ENCODE results near the gene IST1.
"Not testable (repeated sequence)": the region's sequence is repeated elsewhere in the genome, so short reads cannot be mapped to it uniquely, and the experiment has no call there.

Gene IST1

GRCh38 chr16:71894921-71895678, at the start of gene IST1:
Gene IST1 (plus strand): TSS chr16:71895531. CDS start chr16:71915641, 20,110 bp downstream.
- DNase-seq (ENCODE audit: low read depth in 2 of 2): peak; percentile 96 to 97

DNA sequence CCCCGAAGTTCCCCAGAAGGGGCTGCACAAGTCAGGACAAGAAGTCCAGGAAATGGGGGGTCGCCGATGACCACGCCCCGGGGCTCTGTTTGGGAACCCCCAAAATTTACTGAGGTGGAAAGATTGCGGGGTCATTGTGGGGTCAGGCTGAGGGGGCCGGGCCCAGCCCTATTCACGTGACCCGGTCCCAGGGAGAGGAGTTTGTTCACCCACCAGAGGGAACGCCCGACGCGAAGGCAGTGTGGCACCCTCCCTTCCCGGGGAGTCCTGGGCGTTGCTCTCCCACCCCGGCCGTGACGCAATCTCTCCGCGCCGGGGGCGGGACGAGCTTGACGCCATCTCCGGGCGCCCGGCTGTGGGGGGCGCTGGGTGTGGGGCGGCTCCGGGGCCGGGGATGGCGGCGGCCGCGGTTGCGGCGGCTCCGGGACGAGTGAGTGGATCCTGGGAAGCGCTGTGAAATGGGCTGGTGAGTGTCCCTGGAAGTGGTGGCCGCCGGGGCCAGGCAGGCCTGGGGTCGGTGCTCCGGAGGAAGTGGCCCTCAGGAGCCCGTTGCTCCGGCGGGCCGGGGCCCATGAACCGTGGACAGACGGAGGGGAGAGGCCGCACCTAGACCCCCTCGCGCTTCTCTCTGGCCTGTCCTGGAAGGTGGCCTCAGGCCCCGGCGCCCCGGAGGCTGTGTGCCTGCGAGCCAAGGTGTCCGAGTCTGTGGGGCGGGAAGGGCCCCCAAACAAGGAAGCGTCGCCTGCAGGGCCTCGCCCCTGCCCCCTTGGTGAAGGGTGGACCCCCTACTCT, 49.5 kb upstream of the IST1 start, which contains the start of gene ATXN1L:
TSS of gene ATXN1L (plus strand) at position 338 of the 792 bp plus-strand sequence. CDS start 3,765 bp downstream, outside the sequence.
- DNase-seq (ENCODE audit: low read depth in 2 of 2): peak; percentile 83 to 86

GRCh38 chr16:71846431-71846830, 48.9 kb upstream of the IST1 start:
- DNase-seq (ENCODE audit: low read depth in 2 of 2): no peak

DNA sequence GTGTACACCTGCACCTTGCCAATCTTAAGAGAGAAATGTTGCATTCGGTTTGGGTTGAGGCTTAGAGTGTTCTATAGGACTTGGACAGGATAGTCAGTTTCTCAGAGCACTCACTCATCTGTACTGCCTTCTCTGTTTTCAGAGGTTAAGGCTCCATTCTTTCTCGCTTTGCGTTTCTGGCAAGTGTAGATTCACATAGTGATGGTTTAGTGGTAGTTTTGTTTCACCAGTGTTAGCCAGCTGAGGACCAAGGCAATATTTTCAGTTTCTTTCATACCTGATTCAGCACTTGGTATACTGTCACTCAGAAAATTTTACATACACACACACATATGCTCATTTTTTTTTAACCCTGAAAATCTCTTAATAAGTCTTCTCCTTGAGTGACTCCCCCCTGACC, 48.2 kb upstream of the IST1 start:
- no peak for DNase-seq (ENCODE audit: low read depth in 2 of 2)

DNA sequence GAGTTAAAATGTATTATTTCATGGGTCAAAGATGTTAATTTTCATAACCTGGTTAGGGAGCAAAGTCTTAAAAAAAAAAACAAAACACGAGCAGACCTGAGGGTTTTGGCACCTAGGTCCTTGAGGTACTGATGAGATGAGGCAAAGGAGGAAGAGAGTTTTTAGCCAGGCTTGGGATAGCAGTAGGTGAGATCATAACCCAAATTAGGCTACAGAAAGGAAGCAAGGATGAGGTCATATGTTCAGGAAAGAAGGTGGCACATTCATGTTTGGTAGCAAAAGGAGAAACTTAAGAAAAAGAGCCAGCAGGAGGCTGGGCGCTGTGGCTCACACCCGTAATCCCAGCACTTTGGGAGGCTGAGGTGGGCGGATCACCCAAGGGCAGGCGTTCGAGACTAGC, 46.7 kb upstream of the IST1 start:
- no peak for DNase-seq (ENCODE audit: low read depth in 2 of 2)

DNA sequence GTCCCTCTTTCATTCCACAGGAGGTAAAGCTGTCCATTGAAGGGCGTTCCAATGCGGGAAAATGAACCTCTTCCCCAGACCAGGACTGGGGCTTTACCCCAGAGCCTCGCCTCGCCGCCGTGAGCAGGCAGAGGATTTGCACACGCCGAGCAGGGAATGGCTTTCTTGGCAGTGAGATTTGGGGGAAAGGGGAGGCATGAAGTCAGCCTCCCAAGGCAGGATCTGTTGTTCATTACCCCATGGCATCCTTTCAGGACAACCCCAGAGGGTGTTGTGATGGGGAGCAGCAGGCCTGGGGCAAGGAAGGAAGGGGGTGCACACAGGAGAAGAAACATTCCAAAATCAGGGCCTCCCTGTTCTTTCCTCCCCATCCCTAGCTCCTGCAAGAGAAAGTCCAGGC, 43.6 kb upstream of the IST1 start:
- DNase-seq (ENCODE audit: low read depth in 2 of 2): no peak

DNA sequence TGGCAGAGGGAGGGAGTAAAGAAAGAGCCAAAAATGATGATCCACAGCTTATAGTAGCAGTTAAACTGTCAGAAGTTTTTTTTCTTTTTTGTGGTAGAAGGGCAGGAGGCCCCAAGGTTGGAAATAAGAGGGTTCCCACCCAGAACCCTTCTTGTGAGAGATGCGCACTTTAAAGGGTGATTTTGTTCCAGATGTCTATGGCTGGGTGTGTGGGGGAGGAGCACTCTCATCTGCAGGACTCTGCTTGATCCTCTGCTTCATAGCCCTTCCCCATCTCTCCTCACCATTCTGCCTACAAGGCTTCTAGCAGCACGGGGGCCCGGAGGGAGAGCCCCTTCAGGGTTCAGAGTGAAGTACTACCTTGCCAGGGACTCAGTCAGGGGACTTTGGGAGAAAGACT, 43.2 kb upstream of the IST1 start:
- no peak for DNase-seq (ENCODE audit: low read depth in 2 of 2)

- no peak for DNase-seq (ENCODE audit: low read depth in 2 of 2)
Measured at GRCh38 chr16:71852561-71852960, 42.8 kb upstream of the IST1 start.

GRCh38 chr16:71853413-71853812, 41.9 kb upstream of the IST1 start:
- DNase-seq (ENCODE audit: low read depth in 2 of 2): no peak

DNA sequence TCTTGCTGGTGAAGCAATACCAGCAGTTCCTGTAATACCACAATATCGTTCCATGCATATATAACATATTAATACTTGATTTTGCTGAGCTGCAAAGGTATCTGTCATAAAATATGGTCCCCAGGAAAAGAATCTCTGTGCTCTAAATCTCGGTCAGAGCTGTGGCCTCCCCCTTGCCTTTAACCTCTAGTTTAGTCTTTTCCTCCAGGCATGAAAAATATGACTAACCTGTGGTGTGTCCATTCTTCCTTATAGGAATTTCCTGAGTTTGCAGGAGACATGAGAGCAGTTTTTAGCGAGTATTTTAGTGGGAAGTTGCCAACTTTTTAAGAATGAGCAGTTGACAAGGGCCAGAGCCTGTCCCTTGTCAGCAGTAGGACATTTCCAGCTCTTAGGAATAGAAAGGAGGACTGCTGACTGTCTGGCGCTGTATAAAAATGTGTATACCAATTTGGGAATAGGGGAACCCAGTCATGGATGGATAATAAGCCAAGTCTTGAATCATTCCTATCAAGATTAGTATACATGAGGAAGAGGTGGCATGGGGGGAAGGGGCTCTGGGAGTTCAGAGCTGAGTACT, 40.9 kb upstream of the IST1 start:
- no peak for DNase-seq (ENCODE audit: low read depth in 2 of 2)

DNA sequence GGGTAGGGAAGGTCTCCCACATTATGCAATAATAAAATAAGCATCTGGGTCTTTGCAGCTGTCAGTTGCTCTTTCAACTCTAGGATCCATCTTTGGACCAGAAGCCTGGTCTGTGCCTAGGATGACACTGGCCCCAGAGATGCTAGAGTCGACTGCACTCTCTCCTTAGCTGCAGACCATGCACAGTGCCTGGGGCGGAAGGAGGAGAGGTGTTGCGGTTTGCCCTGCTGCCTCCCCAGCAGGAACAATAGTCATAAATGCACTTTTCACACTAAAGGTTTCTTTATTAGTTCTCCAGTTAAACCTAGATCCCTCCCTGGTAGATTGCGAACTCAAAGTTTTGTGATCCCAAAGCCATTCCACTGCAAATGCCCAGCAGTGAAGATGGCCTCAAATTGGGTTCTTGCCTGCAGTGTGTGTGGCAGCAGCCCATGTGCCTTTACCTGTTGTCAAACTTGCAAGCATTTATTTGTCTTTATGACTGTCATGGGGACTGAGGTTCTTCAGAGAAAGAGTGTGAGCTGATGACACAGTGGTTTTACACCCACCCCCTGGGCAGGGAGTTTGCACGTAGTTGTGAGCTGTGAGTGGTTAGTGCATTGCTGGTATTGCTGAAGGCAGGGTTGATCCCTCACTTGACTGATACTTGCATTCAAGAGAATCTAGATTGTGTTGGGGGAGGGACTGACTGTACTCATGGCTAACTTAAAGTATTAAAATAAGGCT, 39.2 kb upstream of the IST1 start:
- DNase-seq (ENCODE audit: low read depth in 2 of 2): no peak

GRCh38 chr16:71859762-71860521, 35.4 kb upstream of the IST1 start:
- no peak for DNase-seq (ENCODE audit: low read depth in 2 of 2)

GRCh38 chr16:71863995-71864394, 31.3 kb upstream of the IST1 start:
- no peak for DNase-seq (ENCODE audit: low read depth in 2 of 2)

DNA sequence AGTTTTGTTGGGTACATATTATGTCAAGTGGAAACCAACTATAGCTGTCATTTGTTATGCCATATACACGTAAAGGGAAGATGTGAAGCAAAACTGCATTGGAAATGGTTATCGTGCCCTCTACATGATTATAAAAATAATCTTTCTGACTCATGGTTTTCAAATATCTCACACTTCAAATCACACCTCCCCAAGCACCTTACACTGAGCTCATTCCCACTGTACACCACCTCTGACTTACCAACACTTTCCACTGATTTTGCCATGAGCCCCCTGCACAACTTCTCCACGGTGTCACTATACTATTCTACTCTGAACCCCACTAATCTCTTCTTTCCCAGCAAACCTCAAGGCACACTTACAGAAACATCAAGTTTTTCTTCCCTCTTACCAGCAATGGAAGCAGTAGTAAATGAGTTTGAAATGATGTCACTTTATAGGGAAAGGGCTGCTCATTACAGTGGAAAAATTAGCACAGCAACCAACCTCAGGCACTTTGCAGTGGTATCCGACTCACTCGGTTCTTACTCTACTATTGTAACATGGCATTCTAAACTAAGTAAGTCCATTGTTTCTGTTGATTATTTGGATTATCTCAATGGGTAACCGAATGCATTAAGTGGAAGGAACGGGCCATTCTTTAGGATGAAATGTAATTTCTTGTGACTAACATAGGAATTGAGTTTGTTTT, 30.0 kb upstream of the IST1 start:
- no peak for DNase-seq (ENCODE audit: low read depth in 2 of 2)

- DNase-seq (ENCODE audit: low read depth in 2 of 2): not testable (repeated sequence)
Measured at GRCh38 chr16:71867175-71867574, 28.2 kb upstream of the IST1 start.

DNA sequence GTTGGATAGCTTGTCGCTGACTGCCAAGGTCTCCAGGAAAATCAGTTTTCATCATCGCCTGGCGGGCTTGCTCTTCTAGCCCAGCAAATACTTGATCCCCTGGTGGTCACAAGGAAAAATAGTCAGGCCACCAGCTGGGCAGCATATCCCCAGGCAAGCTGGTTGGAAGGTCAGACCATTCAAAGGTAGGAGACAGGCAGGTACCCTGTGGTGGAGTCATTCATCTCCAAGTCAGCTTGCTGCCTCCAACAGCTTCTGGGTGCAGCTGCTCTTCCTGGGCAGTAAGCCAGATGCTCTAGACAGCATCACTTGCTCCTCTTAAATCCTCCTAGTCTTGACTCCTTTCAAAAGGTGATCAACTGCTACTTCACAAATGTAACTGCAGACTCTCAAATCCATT, 27.4 kb upstream of the IST1 start:
- DNase-seq (ENCODE audit: low read depth in 2 of 2): no peak

- no peak for DNase-seq (ENCODE audit: low read depth in 2 of 2)
Measured at GRCh38 chr16:71869089-71869488, 26.2 kb upstream of the IST1 start.

GRCh38 chr16:71870818-71871217, 24.5 kb upstream of the IST1 start:
- no peak for DNase-seq (ENCODE audit: low read depth in 2 of 2)

- DNase-seq (ENCODE audit: low read depth in 2 of 2): no peak
Measured at GRCh38 chr16:71873199-71873598, 22.1 kb upstream of the IST1 start.

DNA sequence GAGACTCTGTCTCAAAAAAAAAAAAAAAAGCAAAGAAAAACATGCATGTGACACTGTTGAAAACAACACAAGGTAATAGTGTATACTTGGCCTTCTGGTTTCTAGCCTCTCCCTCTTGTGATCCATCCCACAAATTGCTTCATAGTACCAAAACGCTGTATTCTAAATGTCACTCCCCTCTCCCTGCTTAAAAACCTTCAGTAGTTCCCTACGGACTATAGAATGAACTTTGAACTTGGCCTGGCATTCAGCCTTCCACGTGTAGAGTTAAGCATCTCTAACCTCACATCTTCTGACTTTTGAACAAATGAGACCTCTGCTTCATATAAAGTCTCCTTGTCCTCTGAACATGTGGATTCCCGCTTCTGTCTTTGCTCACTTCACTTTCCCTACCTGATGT, 16.4 kb upstream of the IST1 start:
- no peak for DNase-seq (ENCODE audit: low read depth in 2 of 2)

GRCh38 chr16:71880176-71880575, 15.2 kb upstream of the IST1 start:
- no peak for DNase-seq (ENCODE audit: low read depth in 2 of 2)
